Measurements from ENCODE around the gene OR14J1. TPM values are rescaled to one million over a fixed set of nuclear protein-coding genes. Genes with fewer than 3 reads are reported as not detected.
"Not testable (repeated sequence)": the region's sequence is repeated elsewhere in the genome, so short reads cannot be mapped to it uniquely, and the experiment has no call there.

The OR14J1 gene, protein sequence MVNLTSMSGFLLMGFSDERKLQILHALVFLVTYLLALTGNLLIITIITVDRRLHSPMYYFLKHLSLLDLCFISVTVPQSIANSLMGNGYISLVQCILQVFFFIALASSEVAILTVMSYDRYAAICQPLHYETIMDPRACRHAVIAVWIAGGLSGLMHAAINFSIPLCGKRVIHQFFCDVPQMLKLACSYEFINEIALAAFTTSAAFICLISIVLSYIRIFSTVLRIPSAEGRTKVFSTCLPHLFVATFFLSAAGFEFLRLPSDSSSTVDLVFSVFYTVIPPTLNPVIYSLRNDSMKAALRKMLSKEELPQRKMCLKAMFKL
- total RNA-seq = not detected

DNA sequence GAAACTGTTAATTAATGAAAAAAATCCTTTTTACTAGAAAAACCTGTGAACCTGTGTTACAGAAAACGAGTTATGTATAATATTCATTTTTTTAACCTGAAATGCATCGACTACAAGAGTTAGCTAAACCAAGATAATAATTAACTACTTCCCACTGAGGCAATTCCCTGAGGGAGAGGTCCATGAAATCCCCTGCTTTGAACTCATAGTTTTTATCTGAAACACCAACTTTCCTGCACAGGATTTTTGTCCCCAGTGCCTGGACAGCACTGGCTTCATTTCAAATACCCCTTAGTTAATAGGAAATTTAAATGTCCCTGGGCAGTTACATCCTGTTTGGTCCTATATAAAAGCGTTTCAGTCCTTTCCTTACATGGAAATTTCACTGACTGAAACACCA is at the start of gene OR14J1:
Gene OR14J1 (plus strand): TSS at position 386 of the 400 bp plus-strand sequence. CDS start 4,989 bp downstream, outside the sequence.
- no peak for DNase-seq

DNA sequence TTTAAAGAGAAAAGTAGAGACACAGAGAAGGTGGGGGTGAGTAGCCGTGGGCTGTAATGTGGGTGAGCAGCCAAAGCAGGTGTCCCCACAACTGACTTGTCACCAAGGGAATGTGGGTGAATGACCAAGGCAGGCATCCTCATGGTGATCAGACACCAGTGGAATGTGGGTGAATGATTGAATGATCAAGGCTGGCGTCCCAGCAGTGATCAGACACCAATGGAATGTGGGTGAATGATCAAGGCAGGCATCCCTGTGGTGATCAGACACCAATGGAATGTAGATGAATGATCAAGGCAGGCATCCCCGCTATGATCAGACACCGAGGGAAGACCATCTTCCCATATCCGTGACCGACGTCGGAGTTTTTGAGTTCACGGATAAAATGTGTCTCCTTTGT is 49.8 kb upstream of the OR14J1 start:
- DNase-seq = no peak

DNA sequence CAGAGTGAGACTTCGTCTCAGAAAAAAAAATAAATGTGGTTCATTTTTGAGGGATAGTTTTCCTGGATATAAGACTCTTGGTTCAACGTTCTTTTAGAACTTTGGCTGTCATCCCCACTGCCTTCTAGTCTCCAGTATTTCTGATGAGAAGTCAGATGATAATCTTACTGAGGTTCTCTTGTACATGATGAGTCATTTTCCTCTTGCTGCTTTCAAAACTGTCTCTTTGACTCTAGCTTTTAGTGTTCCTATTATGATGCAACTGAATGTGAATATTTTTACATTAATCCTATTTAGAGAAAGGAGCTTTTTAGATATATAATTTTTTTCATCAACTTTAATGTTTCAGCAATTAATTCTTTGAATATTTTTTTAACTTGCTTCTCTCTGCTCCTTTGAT is 46.0 kb upstream of the OR14J1 start:
- DNase-seq = no peak

DNA sequence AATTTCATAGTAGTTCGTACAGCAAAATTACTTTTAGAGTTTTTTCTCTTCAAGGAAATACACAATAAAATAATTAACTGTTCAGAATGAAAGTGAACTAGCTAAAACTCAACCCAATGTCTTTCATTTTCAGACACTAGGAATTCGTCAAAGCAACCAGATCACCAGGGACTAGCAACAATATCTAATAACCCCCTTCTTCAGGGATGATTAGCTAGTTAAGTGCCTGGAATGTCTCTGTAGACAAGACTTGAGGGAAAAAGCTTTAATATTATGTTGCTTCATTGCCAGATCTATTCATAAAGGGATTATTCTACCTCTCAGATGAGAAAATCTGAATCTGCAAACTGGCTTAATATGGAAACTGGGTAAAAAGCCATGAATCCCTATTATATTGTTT is 41.8 kb upstream of the OR14J1 start:
- no peak for DNase-seq

DNA sequence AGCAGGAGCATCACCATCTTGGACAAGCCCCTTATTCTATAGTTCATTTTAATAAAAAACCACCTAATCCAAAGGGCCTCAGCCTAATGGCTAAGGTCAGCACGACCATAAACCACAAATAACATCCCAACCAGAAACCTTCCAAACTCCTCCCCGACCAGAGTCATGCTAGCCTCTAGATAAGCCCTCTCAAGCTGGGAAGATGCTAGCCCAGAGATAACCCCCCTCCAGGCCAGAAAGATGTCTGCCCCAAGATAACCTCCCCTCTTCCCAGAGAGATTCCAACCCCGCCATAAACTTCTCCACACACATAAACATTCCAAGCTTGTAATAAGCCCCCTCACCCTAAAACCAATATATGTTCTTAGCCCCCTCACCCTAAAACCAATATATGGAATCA is 38.5 kb upstream of the OR14J1 start:
- DNase-seq = no peak

DNA sequence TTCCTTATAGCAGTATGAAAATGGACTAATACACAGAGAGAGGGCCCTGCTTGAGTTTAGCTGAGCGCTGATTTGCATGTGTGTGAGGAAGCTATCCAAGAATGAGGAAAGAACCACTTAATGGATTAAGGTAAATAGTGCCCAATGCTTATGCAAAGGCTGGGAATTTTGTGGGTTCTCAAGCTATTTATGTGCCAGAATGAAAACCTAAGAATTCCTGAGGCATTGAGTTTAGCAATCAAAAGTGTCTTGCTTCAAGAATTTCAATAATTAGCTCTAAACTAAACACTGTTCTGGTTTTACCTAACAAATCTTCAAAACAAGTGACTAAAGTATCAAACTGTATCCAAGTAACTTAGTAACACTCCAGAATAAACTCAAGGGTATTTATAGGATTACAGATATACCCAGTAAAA is 7.0 kb upstream of the OR14J1 start:
- no peak for DNase-seq

DNA sequence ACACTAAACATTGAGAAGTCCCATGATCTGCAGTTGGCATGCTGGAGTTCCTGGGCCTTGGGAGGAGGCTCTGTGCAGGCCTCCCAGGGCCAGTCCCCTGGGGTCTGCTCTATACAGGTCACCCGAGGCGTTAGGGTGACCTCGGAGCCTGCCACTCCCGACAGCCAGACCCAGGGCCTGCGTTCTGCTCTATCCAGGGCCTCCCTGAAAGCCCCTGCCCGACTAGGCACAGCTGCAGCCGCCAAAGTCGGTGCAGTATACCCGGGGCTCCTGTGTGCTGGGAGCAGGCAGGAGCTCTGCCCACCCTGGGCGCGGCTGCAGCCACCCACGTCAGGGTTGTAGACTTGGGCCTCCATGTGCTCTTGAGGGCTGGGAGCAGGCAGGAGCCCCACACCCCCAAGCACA is 6.3 kb upstream of the OR14J1 start:
- DNase-seq = no peak

DNA sequence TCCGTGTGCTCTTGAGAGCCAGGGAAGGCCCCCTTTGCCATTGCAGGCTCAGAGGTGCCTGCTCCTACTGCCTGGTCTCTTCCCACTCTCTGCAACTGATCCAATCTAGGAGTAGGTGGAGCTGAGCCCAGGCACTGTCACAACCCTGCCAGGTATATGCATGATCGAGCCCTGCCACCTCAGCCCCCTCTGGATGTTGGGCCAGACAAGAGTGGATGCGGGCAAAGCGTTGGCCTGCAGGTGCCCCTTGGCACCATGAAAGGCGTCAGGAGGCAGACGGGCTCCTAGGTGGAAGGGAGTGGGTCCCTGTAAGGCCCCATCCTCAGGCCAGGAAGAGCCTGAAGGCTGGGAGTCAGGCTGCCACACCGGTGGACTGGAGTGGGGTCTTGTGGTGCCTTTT is 5.9 kb upstream of the OR14J1 start:
- DNase-seq = no peak

DNA sequence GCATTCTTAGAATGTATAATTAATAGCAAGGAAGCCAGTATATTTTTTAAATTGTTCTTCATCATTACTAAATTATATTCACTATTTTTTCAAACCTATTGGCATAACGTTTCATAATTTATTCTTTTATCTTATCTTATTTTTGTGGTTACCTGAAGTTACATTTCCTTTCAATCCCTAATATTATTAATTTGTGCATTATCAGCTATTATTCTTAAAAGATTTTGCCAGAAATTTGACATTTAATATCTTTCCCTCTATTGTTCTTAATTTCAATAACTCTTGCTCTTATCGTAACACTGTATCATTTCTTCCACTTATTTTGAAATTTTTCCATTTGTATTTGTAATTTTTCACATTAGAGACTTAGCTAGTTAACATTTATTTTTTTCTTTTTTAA is 18.4 kb downstream of the OR14J1 start:
- DNase-seq = no peak

DNA sequence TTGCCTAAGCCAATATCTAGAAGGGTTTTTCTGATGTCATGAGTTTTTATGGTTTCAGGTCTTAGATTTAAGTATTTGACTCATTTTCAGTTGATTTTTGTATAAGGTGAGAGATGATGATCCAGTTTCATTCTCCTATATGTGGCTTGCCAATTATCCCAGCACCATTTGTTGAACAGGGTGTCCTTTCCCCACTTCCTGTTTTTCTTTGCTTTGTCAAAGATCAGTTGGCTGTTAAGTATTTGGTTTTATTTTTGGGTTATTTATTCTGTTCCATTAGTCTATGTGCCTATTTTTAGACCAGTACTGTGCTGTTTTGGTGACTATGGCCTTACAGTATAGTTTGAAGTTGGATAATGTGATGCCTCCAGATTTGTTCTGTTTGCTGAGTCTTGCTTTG is 21.8 kb downstream of the OR14J1 start:
- not testable (repeated sequence) for DNase-seq

DNA sequence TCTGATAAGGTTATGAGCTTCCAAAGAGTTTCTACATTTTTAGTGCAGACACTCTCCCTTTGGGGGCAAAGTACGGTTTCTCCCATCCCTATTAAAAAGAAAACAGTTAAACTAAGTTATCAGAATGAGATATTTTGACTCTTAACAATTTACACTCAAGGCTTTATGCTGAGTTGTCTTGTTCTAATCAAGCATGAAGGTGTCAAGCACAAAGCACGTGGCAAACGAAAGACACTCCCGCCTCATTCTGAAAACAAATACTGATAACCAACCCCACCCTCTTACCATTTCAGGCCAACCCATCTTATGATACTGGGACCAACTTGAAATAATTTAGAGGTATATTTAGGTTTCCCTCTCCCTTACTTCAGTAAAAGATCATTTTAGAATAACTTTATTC is 24.3 kb downstream of the OR14J1 start:
- no peak for DNase-seq

DNA sequence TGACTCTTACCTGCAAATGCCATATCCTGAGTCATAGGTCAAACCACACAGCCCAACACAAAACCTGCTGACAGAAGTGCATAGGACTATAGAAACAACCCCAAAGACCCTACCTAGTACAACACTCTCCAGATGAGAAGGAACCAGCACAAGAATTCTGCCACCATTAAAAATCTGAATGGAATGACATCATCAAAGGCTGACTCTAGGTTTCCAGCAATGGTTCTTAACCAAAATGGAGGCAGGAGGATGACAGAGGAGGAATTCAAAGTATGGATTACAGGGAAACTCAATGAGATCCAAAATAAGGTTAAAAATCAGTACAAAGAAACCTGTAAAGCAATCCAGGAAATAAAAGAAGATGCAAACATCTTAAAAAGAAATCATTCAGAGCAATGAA is 31.2 kb downstream of the OR14J1 start:
- DNase-seq = no peak

DNA sequence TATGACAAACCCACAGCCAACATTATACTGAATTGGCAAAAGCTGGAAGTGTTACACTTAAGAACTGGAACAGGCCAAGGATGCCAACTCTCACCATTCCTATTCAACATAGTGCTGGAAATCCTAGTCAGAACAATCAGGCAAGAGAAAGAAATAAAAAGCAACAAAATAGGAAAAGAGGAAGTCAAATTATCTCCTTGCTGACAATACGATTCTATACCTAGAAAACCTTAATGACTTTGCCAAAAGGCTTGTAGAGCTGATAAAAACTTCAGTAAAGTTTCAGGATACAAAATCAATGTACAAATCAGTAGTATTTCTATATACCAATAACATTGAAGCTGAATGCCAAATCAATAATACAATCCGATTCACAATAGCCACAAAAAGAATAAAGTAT is 34.8 kb downstream of the OR14J1 start:
- no peak for DNase-seq

DNA sequence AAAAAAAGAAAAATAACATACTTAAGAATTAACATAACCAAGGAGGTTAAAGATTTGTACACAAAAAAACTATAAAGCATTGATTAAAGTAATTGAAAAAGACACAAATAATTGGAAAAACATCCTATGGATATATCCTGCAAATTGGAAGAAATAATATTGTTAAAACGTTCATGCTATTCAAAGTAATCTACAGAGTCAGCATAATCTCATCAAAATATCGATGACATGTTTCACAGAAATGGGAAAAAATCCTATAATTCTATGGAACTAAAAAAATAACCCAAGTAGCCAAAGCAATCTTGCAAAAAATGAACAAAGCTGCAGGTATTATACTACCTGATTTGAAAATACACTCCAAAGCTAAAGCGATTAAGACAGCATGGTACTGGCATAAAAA is 43.9 kb downstream of the OR14J1 start:
- no peak for DNase-seq

DNA sequence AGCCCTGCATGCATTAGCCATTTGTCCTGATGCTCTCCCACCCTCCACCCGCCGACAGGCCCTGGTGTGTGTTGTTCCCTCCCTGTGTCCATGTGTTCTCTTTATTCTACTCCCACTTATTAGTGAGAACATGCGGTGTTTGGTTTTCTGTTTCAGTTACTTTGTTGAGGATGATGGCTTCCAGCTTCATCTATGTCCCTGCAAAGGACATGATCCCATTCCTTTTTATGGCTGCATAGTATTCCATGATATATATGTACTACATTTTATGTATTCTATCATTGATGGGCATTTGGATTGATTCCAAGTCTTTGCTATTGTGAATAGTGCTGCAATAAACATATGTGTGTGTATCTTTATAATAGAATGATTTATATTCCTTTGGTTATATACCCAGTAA is 47.8 kb downstream of the OR14J1 start:
- not testable (repeated sequence) for DNase-seq

DNA sequence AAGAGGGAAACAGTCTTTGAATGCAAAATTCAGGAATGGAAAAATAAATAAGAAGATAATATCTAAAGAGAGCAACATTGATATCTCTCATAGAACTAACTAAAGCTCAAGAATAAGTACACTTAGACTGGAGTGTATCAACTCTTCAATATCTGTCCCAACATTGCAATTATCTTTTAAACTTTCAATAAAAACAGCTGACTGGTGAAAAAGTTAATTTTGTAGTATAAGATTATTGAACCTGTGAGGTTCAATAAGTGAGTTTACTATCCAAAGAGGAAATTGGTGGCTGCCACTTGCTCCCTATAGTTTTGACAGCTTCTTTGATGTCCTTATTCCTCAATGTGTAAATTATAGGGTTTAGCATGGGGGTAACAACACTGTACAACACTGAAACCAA is 53.5 kb downstream of the OR14J1 start:
- no peak for DNase-seq

DNA sequence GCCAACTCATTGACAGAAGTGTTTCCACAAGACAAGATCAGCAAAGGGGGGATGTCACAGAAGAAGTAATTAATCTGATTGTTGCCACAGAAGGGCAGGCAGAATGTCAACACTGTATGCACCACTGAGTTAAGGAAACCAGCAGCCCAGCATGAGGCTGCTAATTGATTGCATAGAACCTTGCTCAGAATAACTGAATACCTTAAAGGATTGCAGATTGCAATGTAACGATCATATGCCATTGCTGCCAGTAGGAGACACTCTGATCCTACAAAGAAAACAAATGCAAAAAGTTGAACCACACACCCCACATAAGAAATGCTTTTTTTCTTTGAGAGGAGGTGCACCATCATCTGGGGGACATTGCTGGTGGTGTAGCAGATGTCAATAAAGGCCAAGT is 54.1 kb downstream of the OR14J1 start:
- no peak for DNase-seq

Other genes starting within 250 kb of the OR14J1 start
- not detected for gene OR2B3, start 214.4 kb upstream of the OR14J1 start, total RNA-seq
- not detected for gene OR2J1, start 202.2 kb upstream of the OR14J1 start, total RNA-seq
- not detected for gene OR2J3, start 193.6 kb upstream of the OR14J1 start, total RNA-seq
- not detected for gene OR2J2, start 130.8 kb upstream of the OR14J1 start, total RNA-seq
- gene OR5V1, start 67.2 kb downstream of the OR14J1 start, total RNA-seq = not detected
- gene OR12D3, start 73.6 kb downstream of the OR14J1 start, total RNA-seq = not detected
- not detected for gene OR12D2, start 93.9 kb downstream of the OR14J1 start, total RNA-seq
- gene OR12D1, start 113.2 kb downstream of the OR14J1 start, total RNA-seq = not detected
- gene OR10C1, start 137.6 kb downstream of the OR14J1 start, total RNA-seq = not detected
- gene OR11A1, start 155.4 kb downstream of the OR14J1 start, total RNA-seq = not detected
- not detected for gene OR2H1, start 155.5 kb downstream of the OR14J1 start, total RNA-seq
- gene MAS1L, start 186.3 kb downstream of the OR14J1 start, total RNA-seq = 0.39 TPM

Data from skin of body (tissue), 2 donors.